Transverse colon (tissue), 4 donors: Measurements from ENCODE around the gene CLMN. TPM values are rescaled to one million over a fixed set of nuclear protein-coding genes. Genes with fewer than 3 reads are reported as not detected.

ENCODE experiments used
- DNase-seq: peaks from one replicate; pipeline ENCODE4 v3.0.0-alpha.2; 2019
- H3K27ac ChIP-seq, 4 donors: fragments of 200-600 bp; sonication (generic); 2 replicates each; pipeline ENCODE4 v1.5.1; 2016 to 2018; ENCODE audit warnings: inconsistent platforms in 4 of 4
- H3K27me3 ChIP-seq: fragments of 200-600 bp; sonication (generic); 2 replicates; pipeline ENCODE4 v1.5.1; 2017; ENCODE audit warnings: inconsistent platforms
- H3K36me3 ChIP-seq, 4 donors: fragments of 200-600 bp; sonication (generic); 2 replicates each; pipeline ENCODE4 v1.5.1; 2017 to 2019; ENCODE audit warnings: inconsistent platforms in 4 of 4
- H3K4me1 ChIP-seq, 4 donors: fragments of 200-600 bp; sonication (generic); 2 replicates each; pipeline ENCODE4 v1.5.1; 2017 to 2020; ENCODE audit warnings: inconsistent platforms in 4 of 4
- H3K4me3 ChIP-seq, 4 donors: fragments of 200-600 bp; sonication (generic); 1 replicate in 1 of 4; 2 replicates in 3 of 4; pipeline versions ENCODE4 v1.5.1 to v1.6.1; 2017 to 2019; ENCODE audit warnings: inconsistent platforms in 4 of 4
- H3K9me3 ChIP-seq, 2 donors: fragments of 200-600 bp; sonication (generic); 2 replicates each; pipeline ENCODE4 v1.5.1; 2017 to 2019; ENCODE audit warnings: inconsistent platforms in 2 of 2
- EP300 ChIP-seq: sonication (generic); formaldehyde crosslinking; IDR thresholded peaks from one replicate; pipeline ENCODE4 v1.6.1; 2017; ENCODE audit warnings: antibody characterized with exemption, low read depth
- POLR2A ChIP-seq: fragments of 450-650 bp; IDR thresholded peaks from one replicate; pipeline ENCODE4 v1.6.1; 2016; ENCODE audit warnings: antibody characterized with exemption, mild to moderate bottlenecking, moderate library complexity
- POLR2AphosphoS5 ChIP-seq, 3 donors: sonication (generic); formaldehyde crosslinking; IDR thresholded peaks; one replicate each; pipeline ENCODE4 v1.6.1; 2016; ENCODE audit warnings: antibody characterized with exemption in 3 of 3
- WGBS, 2 donors: methylation state at CpG; one replicate each; pipeline ENCODE4 v1.1.5; 2018; ENCODE audit warnings: low coverage in 1 of 2; 5-methylcytosine and 5-hydroxymethylcytosine counted together
- in situ Hi-C, 4 donors: fragments of 200-750 bp; cut with MboI; loops; one replicate each; pipeline versions ENCODE4 v1.15.0 to v1.15.1; 2017; ENCODE audit warnings: low sequenced_read_pairs in 3 of 4, low pct_ligation_motif_present in 1 of 4, low pct_unique_long_range_greater_than_20kb in 1 of 4
- intact Hi-C: fragments of 100-400 bp; cut with DNase I; formaldehyde crosslinking; loops from one replicate; pipeline ENCODE4 v1.15.1; 2023; ENCODE audit warnings: low total_unique reads
- total RNA-seq, 4 donors: library from RNA; depleted of rRNA; stranded (reverse); fragments of >200 nt; gene quantifications; one replicate each; pipeline ENCODE4 v1.1.0, GENCODE V29; 2016
- TF ChIP-seq, protein P1 (sequence below), 5 experiments: fragments of 200-600 bp in 3 of 5; fragments of 450-650 bp in 2 of 5; sonication (generic) in 3 of 5; IDR thresholded peaks; 1 replicate in 2 of 5; 2 replicates in 3 of 5; pipeline ENCODE4 v1.5.1; 2016 to 2017; ENCODE audit warnings: antibody characterized with exemption in 5 of 5, inconsistent platforms in 3 of 5, mild to moderate bottlenecking in 2 of 5, moderate library complexity in 1 of 5

The CLMN gene
- total RNA-seq, 4 donors from 2014 or later, result 71.1 to 118 (median 90.1) TPM

DNA sequence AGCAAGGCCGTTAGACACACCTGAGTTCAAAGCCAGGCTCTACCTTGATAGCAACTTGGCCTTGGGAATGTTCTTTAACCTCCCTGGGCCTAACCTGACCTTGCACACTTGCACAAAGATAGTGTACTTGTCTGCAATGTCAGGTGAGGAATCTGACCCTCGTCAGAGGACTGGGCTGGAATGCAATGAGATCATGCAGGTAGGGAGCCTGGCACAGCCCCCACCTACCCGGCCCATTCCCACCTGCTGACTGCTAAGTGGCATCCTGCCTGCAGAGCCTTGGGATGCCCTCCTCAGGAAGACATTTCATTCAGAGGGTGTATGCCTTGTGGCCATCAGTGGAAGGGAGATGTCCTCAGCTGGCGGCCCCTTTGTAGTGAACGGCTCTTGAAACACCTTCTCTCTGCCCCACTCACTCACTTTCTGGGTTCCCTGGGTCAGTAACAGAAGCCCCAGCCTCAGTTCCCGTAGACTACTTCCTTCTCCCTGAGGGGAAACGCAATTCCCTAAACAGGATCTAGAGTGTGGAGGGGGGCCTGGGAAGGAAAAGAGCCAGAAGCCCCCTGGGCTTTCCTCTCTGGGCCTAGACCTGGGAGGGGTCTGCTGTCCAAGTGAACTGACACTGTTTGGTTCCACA is 94.3 kb downstream of the CLMN start:
- WGBS, 2 donors, result 40 to 78% methylated on average over 1 to 7 of the region's 7 CpGs
- intact Hi-C loops (no loop called here), in situ Hi-C loops (no loop called here)
- Histone ChIP-seq H3K4me3 (no peak overlapping the region), H3K36me3 (no peaks in the 10 kb centered on the region), H3K9me3 (no peaks in the 10 kb centered on the region), H3K27me3 (no peaks in the 10 kb centered on the region), H3K4me1 (peaks cover 0 to 7% (median 0%) of the 10 kb centered on the region in 4 donors), H3K27ac (no peak overlapping the region)
- TF ChIP-seq POLR2AphosphoS5 (IDR thresholded peaks at IDR 0.05) (no peak), EP300 (no peak), POLR2A (no peak)
- TF ChIP-seq, protein P1, sequence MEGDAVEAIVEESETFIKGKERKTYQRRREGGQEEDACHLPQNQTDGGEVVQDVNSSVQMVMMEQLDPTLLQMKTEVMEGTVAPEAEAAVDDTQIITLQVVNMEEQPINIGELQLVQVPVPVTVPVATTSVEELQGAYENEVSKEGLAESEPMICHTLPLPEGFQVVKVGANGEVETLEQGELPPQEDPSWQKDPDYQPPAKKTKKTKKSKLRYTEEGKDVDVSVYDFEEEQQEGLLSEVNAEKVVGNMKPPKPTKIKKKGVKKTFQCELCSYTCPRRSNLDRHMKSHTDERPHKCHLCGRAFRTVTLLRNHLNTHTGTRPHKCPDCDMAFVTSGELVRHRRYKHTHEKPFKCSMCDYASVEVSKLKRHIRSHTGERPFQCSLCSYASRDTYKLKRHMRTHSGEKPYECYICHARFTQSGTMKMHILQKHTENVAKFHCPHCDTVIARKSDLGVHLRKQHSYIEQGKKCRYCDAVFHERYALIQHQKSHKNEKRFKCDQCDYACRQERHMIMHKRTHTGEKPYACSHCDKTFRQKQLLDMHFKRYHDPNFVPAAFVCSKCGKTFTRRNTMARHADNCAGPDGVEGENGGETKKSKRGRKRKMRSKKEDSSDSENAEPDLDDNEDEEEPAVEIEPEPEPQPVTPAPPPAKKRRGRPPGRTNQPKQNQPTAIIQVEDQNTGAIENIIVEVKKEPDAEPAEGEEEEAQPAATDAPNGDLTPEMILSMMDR (IDR thresholded peaks at IDR 0.05), result no peak
- no peak for DNase-seq

DNA sequence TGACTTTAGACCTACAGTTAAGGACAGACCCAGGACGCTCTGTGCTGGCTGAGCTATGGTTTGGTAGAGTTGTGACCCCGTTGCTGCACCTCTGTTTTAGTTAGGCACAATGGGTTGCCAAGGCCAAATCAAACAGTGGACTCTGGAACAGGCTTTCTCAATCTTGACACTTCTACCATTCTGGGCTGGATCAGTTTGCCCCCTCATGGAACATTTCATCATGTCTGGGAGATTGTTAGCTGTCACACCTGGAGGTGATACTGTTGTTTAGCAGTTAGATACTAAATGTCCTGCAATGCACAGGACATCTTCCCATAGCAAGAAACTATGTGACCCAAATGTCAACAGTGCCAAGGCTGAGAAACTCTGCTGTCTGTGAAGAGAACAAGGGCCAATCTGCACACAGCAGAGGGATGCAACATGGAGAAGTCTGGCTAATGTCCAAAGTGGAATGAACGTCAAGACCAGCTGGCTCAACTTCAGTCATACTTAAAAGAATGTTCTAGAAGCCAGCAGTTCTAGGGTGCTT is 96.8 kb downstream of the CLMN start:
- Histone ChIP-seq H3K9me3 (no peaks in the 10 kb centered on the region), H3K36me3 (no peaks in the 10 kb centered on the region), H3K27ac (peak overlapping the region in 1 of 4 donors; percentile 15), H3K4me3 (no peak overlapping the region), H3K27me3 (no peaks in the 10 kb centered on the region), H3K4me1 (peaks cover 0 to 7% (median 0%) of the 10 kb centered on the region in 4 donors)
- TF ChIP-seq, protein P1 (IDR thresholded peaks at IDR 0.05), result no peak
- TF ChIP-seq EP300 (no peak), POLR2AphosphoS5 (IDR thresholded peaks at IDR 0.05) (no peak), POLR2A (no peak)
- intact Hi-C loops (no loop called here), in situ Hi-C loops (no loop called here)
- no peak for DNase-seq
- 65 to 78% methylated on average over 2 to 3 of the region's 3 CpGs for WGBS, 2 donors

DNA sequence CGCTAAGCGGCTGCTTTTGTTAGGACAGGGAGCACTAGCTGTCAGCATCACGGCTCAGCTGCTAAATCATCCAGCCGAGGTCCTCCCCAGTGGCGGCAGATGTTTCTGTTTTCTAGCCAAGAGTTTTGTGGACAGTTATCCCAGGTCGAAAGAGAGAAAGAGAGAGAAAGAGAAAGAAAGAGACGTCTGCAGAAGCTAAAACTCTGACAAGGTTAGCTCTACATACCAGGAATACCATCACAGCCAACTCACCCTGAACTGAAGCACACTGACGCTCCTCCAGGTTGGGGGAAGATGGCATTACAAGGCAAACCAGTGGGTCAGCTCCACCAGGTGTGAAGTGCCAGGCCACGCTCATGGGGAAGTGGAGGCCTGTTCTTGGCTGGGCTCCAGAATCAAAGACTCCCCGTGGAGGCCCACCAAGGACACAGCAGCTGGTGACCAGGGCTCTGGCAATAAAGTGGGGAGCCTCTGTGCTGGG is 97.5 kb downstream of the CLMN start:
- Histone ChIP-seq H3K4me3 (no peak overlapping the region), H3K27ac (peak overlapping the region in 1 of 4 donors; percentile 15), H3K27me3 (no peaks in the 10 kb centered on the region), H3K9me3 (no peaks in the 10 kb centered on the region), H3K4me1 (peaks cover 0 to 5% (median 0%) of the 10 kb centered on the region in 4 donors), H3K36me3 (no peaks in the 10 kb centered on the region)
- DNase-seq, result no peak
- TF ChIP-seq POLR2A, result no peak
- no peak for TF ChIP-seq POLR2AphosphoS5 (IDR thresholded peaks at IDR 0.05)
- no peak for TF ChIP-seq EP300
- TF ChIP-seq, protein P1 (IDR thresholded peaks at IDR 0.05), result no peak
- intact Hi-C loops (no loop called here), in situ Hi-C loops (no loop called here)
- 66% methylated on average over 10 of the region's 10 CpGs; no CpG with 5 or more reads in 1 of the 2 donors for WGBS, 2 donors

DNA sequence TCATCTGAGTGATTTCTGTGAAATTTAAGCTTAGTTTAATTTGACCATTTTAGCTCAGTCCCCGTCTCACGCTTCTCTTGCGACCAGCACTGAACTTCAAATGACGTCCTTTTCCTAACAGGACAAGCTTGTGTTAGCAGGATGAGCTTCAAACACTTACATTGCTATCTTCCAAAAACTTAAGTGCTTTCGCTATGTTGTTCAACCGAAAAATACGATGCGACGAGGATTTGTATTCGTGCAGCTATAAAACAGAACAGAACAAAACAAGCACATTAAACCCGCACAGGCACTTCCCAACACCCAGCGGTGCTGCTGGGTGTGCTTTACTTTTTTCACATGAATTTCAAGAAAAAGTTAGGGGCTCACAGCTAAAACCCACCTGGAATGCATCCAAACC is 98.2 kb downstream of the CLMN start:
- WGBS, 2 donors, result 93 to 95% methylated on average over 12 of the region's 12 CpGs
- Histone ChIP-seq H3K9me3 (no peaks in the 10 kb centered on the region), H3K4me1 (peaks cover 0 to 3% (median 0%) of the 10 kb centered on the region in 4 donors), H3K36me3 (no peaks in the 10 kb centered on the region), H3K27ac (peak overlapping the region in 1 of 4 donors; percentile 15), H3K4me3 (no peak overlapping the region), H3K27me3 (no peaks in the 10 kb centered on the region)
- DNase-seq, result no peak
- in situ Hi-C loops, result no loop called here
- intact Hi-C loops, result no loop called here
- TF ChIP-seq POLR2A, result no peak
- TF ChIP-seq, protein P1 (IDR thresholded peaks at IDR 0.05), result no peak
- no peak for TF ChIP-seq POLR2AphosphoS5 (IDR thresholded peaks at IDR 0.05)
- no peak for TF ChIP-seq EP300
